Measurements from ENCODE around the gene ARHGEF7.

DNA sequence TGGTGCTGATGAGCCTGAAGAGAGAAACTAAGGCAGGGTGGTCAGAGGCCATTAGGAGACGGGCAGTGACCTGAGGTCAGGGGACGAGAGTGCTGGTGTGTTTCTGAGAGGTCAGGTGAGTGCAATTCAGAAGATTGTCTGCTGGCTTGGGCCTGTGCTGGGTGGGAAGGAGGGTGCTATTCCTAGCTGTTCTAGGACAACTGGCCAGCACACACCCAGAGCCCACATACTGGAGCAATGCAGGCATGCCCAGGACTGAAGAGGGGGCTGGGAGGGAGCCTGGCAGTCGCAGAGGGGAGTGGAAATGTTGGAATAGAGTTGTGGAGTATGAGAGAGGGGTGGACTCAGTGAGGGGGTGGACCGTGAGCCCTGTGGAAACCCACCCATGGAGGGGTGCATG lies 16.5 kb downstream of the ARHGEF7 start:
- TF ChIP-seq, protein P1, sequence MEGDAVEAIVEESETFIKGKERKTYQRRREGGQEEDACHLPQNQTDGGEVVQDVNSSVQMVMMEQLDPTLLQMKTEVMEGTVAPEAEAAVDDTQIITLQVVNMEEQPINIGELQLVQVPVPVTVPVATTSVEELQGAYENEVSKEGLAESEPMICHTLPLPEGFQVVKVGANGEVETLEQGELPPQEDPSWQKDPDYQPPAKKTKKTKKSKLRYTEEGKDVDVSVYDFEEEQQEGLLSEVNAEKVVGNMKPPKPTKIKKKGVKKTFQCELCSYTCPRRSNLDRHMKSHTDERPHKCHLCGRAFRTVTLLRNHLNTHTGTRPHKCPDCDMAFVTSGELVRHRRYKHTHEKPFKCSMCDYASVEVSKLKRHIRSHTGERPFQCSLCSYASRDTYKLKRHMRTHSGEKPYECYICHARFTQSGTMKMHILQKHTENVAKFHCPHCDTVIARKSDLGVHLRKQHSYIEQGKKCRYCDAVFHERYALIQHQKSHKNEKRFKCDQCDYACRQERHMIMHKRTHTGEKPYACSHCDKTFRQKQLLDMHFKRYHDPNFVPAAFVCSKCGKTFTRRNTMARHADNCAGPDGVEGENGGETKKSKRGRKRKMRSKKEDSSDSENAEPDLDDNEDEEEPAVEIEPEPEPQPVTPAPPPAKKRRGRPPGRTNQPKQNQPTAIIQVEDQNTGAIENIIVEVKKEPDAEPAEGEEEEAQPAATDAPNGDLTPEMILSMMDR (IDR thresholded peaks at IDR 0.05): no peak
- no peak for TF ChIP-seq POLR2A (IDR thresholded peaks at IDR 0.05)

All from lower leg skin (tissue), 3 donors.